Skeletal muscle cell (primary cell): ENCODE results near the gene SLC18A2.
"Not testable (repeated sequence)": the region's sequence is repeated elsewhere in the genome, so short reads cannot be mapped to it uniquely, and the experiment has no call there.

Experiments
- DNase-seq: peaks from one replicate; pipeline ENCODE4 v3.0.0-alpha.2; 2010; ENCODE audit warnings: low read depth
- H3K4me3 ChIP-seq: 2 replicates; pipeline ENCODE4 v1.5.1; 2011; ENCODE audit warnings: low read depth, mild to moderate bottlenecking, control low read depth, low read length, moderate library complexity

Gene SLC18A2

GRCh38 chr10:117259279-117259678 lies 18.4 kb downstream of the SLC18A2 start:
- no peak for DNase-seq
- no peak overlapping the region for H3K4me3 ChIP-seq

- H3K4me3 ChIP-seq, result no peak overlapping the region
- no peak for DNase-seq
Measured at GRCh38 chr10:117260084-117260483, 19.2 kb downstream of the SLC18A2 start.

- DNase-seq, result no peak
- no peak overlapping the region for H3K4me3 ChIP-seq
Measured at GRCh38 chr10:117261501-117261900, 20.6 kb downstream of the SLC18A2 start.

- DNase-seq, result no peak
- H3K4me3 ChIP-seq, result no peak overlapping the region
Measured at GRCh38 chr10:117262291-117262902, 21.5 kb downstream of the SLC18A2 start.

- no peak for DNase-seq
- H3K4me3 ChIP-seq, result no peak overlapping the region
Measured at GRCh38 chr10:117262903-117263293, 22.0 kb downstream of the SLC18A2 start.

GRCh38 chr10:117264782-117265181 lies 23.9 kb downstream of the SLC18A2 start:
- H3K4me3 ChIP-seq, result no peak overlapping the region
- DNase-seq, result no peak

GRCh38 chr10:117266400-117266799 lies 25.5 kb downstream of the SLC18A2 start:
- no peak overlapping the region for H3K4me3 ChIP-seq
- no peak for DNase-seq

- no peak overlapping the region for H3K4me3 ChIP-seq
- DNase-seq, result no peak
Measured at GRCh38 chr10:117266812-117267211, 25.9 kb downstream of the SLC18A2 start.

- DNase-seq, result no peak
- no peak overlapping the region for H3K4me3 ChIP-seq
Measured at GRCh38 chr10:117268258-117268657, 27.3 kb downstream of the SLC18A2 start.

- no peak overlapping the region for H3K4me3 ChIP-seq
- no peak for DNase-seq
Measured at GRCh38 chr10:117268907-117269306, 28.0 kb downstream of the SLC18A2 start.

- no peak for DNase-seq
Measured at GRCh38 chr10:117271427-117271826, 30.5 kb downstream of the SLC18A2 start.

GRCh38 chr10:117272195-117273076 lies 31.5 kb downstream of the SLC18A2 start:
- DNase-seq, result no peak

More at GRCh38 chr10:117271427-117271826, 30.5 kb downstream of the SLC18A2 start:
- no peak overlapping the region for H3K4me3 ChIP-seq

GRCh38 chr10:117273980-117274379 lies 33.1 kb downstream of the SLC18A2 start:
- DNase-seq, result no peak
- no peak overlapping the region for H3K4me3 ChIP-seq

More at GRCh38 chr10:117272195-117273076, 31.5 kb downstream of the SLC18A2 start:
- no peak overlapping the region for H3K4me3 ChIP-seq

- H3K4me3 ChIP-seq, result no peak overlapping the region
- DNase-seq, result no peak
Measured at GRCh38 chr10:117274509-117274908, 33.6 kb downstream of the SLC18A2 start.

- DNase-seq, result no peak
- no peak overlapping the region for H3K4me3 ChIP-seq
Measured at GRCh38 chr10:117275121-117275520, 34.2 kb downstream of the SLC18A2 start.

- DNase-seq, result no peak
- no peak overlapping the region for H3K4me3 ChIP-seq
Measured at GRCh38 chr10:117277675-117278074, 36.8 kb downstream of the SLC18A2 start.

GRCh38 chr10:117284716-117285494 lies 44.0 kb downstream of the SLC18A2 start:
- no peak for DNase-seq

GRCh38 chr10:117290872-117291271 lies 50.0 kb downstream of the SLC18A2 start:
- not testable (repeated sequence) for H3K4me3 ChIP-seq, DNase-seq

More at GRCh38 chr10:117284716-117285494, 44.0 kb downstream of the SLC18A2 start:
- no peak overlapping the region for H3K4me3 ChIP-seq

GRCh38 chr10:117294039-117294645 lies 53.2 kb downstream of the SLC18A2 start:
- H3K4me3 ChIP-seq, result no peak overlapping the region
- DNase-seq, result no peak

GRCh38 chr10:117294735-117295134 lies 53.8 kb downstream of the SLC18A2 start:
- DNase-seq, result no peak
- H3K4me3 ChIP-seq, result no peak overlapping the region
